Measurements from ENCODE around the gene NPL.
A peak's percentile ranks its signal among the peaks of the same experiment; 100 is the strongest.

Gene NPL

GRCh38 chr1:182823220-182823619, 33.6 kb downstream of the NPL start:
- DNase-seq = no peak

GRCh38 chr1:182826892-182827291, 37.3 kb downstream of the NPL start:
- DNase-seq = no peak

GRCh38 chr1:182829285-182829932, 39.8 kb downstream of the NPL start:
- DNase-seq = no peak

GRCh38 chr1:182833271-182833670, 43.7 kb downstream of the NPL start:
- DNase-seq = peak; percentile 39

GRCh38 chr1:182834326-182834725, 44.8 kb downstream of the NPL start:
- DNase-seq = no peak

GRCh38 chr1:182835806-182836205, 46.2 kb downstream of the NPL start:
- DNase-seq = no peak

GRCh38 chr1:182839209-182840066, 49.9 kb downstream of the NPL start, which contains the start of gene DHX9:
Gene DHX9, plus strand, starts transcription at chr1:182839347. Its CDS starts 3,220 bp downstream, at chr1:182842567.
- DNase-seq = peak; percentile 86

GRCh38 chr1:182841368-182841988, 51.9 kb downstream of the NPL start:
- DNase-seq = peak; percentile 37

- no peak for DNase-seq
Observed at GRCh38 chr1:182842265-182842664, 52.7 kb downstream of the NPL start.

GRCh38 chr1:182845379-182845778, 55.8 kb downstream of the NPL start:
- no peak for DNase-seq

- no peak for DNase-seq
Observed at GRCh38 chr1:182845894-182846293, 56.3 kb downstream of the NPL start.

- DNase-seq = no peak
Observed at GRCh38 chr1:182847105-182847504, 57.5 kb downstream of the NPL start.

GRCh38 chr1:182848736-182849135, 59.2 kb downstream of the NPL start:
- no peak for DNase-seq

GRCh38 chr1:182850319-182850718, 60.7 kb downstream of the NPL start:
- no peak for DNase-seq

GRCh38 chr1:182851825-182852224, 62.3 kb downstream of the NPL start:
- DNase-seq = no peak

- DNase-seq = no peak
Observed at GRCh38 chr1:182855911-182856310, 66.3 kb downstream of the NPL start.

- no peak for DNase-seq
Observed at GRCh38 chr1:182857212-182857611, 67.6 kb downstream of the NPL start.

GRCh38 chr1:182860658-182861057, 71.1 kb downstream of the NPL start:
- no peak for DNase-seq

GRCh38 chr1:182861994-182862393, 72.4 kb downstream of the NPL start:
- peak; percentile 63 for DNase-seq

GRCh38 chr1:182862827-182863226, 73.3 kb downstream of the NPL start:
- no peak for DNase-seq

GRCh38 chr1:182863940-182864339, 74.4 kb downstream of the NPL start:
- no peak for DNase-seq

GRCh38 chr1:182867861-182868260, 78.3 kb downstream of the NPL start:
- no peak for DNase-seq

GRCh38 chr1:182869241-182869666, 79.7 kb downstream of the NPL start:
- DNase-seq = no peak

GRCh38 chr1:182872881-182873280, 83.3 kb downstream of the NPL start:
- no peak for DNase-seq

Data from fibroblast of skin of back (primary cell).